HG02623 (cell line): ENCODE results near the gene ERFE.

Experiments
- ATAC-seq: cut with Tn5 transposase; IDR thresholded peaks from one replicate; pipeline ENCODE4 v1.9.1; 2021; ENCODE audit warnings: moderate library complexity; ENCODE audit not compliant: unreplicated experiment

The ERFE gene

DNA sequence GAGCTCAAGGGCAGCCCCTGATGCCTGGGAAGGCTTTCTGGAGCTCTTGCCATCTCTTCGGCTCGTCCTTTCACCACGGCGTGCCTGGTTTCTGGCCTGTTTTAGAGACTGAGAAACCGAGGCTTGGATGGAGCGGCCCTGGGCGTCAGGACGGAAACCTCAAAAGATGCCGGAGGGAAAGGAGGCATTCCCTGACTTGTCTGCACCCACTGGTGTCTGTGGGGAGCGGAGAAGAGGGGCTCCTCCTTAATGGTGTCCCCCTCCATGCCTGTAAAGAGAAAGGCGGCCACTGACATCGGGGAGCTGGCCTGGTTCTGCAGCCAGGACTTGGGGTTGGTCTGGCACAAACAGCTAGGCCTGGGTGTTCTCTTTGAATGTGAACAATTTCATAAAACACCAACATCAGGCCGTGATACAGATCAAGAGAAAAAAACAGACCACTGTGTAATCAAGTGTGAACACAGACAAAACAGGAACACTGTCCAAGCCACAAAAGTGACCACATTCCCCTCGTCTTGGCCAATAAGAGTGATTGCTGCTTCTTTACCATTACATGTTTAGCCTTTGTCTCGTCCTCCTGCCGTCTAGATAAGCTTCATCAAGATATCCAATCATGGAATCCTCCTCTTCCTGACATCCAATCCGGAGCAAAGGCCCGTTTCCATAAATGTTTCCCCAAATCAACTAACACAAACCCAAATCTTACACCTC lies 45.4 kb downstream of the ERFE start:
- peak; percentile 4 for ATAC-seq

DNA sequence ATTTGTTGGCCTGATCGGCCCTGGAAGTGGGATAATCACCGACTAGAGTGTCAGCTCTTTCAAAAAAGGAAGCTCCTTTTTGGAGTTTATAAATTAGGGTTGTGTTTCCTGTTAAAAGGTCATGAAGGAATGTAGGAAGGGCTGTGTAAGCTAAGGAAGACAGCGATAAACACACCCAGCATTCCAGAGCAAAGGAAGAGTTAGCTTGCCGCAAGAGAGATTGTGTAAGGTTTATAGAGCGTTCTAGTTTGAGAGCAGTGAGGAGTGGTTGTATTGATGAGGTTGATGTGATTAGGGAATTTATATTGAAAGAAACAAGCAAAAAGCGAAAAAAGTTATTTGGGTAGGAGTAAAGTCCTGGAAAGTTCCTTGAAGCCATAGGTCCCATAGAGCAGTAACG lies 48.2 kb downstream of the ERFE start:
- no peak for ATAC-seq

DNA sequence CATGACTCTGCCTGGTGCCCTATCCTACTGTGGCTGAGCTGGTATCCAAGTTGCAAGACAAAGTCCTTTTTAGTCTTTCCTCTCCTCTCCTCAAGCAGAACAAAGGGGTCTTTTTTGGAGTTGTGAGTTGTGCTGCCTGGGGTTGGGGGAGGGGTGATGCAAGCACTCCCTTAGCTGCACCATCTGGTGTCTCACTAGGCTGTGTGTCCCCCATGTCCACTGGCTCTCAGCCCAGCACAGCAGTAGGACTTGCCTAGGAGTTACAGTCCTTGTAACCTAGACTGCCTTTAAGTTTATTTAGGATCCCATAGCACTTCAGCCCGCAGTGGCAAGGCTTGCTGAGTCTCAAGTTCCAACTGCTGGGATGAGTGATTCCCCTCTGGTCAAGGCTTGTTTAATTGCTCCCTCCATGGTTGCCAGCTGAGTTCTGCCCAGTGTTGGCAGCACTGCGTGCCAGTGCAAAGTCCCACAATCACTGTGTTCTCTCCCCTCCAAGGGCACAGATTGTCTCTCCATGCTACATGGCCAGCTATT lies 57.9 kb downstream of the ERFE start:
- ATAC-seq, result no peak
